GM13976 (cell line): ENCODE measurements around the gene RBM11.
"Not testable (repeated sequence)": the region's sequence is repeated elsewhere in the genome, so short reads cannot be mapped to it uniquely, and the experiment has no call there.

ENCODE experiments used
- DNase-seq: peaks from one replicate; pipeline ENCODE4 v3.0.0; 2012; ENCODE audit warnings: low spot score
- in situ Hi-C: fragments of 300-500 bp; cut with MboI; formaldehyde crosslinking; loops from one replicate; pipeline ENCODE4 v1.12.0; 2022; ENCODE audit warnings: low sequenced_read_pairs, mixed read lengths, inconsistent platforms; ENCODE audit not compliant: unreplicated experiment
- TF ChIP-seq, protein P1 (sequence below): IDR thresholded peaks from 2 replicates; pipeline ENCODE4 v1.5.1; 2012; ENCODE audit warnings: borderline replicate concordance, mild to moderate bottlenecking; ENCODE audit not compliant: insufficient read depth; ENCODE audit errors: extremely low read depth, missing control alignments, control extremely low read depth

The RBM11 gene

GRCh38 chr21:14215971-14216641, at the start of gene RBM11:
RBM11 (plus strand) TSS chr21:14216157; CDS start chr21:14216187, 30 bp downstream.
- in situ Hi-C loops: no loop called here
- DNase-seq: peak; percentile 80
- TF ChIP-seq, protein P1, sequence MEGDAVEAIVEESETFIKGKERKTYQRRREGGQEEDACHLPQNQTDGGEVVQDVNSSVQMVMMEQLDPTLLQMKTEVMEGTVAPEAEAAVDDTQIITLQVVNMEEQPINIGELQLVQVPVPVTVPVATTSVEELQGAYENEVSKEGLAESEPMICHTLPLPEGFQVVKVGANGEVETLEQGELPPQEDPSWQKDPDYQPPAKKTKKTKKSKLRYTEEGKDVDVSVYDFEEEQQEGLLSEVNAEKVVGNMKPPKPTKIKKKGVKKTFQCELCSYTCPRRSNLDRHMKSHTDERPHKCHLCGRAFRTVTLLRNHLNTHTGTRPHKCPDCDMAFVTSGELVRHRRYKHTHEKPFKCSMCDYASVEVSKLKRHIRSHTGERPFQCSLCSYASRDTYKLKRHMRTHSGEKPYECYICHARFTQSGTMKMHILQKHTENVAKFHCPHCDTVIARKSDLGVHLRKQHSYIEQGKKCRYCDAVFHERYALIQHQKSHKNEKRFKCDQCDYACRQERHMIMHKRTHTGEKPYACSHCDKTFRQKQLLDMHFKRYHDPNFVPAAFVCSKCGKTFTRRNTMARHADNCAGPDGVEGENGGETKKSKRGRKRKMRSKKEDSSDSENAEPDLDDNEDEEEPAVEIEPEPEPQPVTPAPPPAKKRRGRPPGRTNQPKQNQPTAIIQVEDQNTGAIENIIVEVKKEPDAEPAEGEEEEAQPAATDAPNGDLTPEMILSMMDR: no peak

DNA sequence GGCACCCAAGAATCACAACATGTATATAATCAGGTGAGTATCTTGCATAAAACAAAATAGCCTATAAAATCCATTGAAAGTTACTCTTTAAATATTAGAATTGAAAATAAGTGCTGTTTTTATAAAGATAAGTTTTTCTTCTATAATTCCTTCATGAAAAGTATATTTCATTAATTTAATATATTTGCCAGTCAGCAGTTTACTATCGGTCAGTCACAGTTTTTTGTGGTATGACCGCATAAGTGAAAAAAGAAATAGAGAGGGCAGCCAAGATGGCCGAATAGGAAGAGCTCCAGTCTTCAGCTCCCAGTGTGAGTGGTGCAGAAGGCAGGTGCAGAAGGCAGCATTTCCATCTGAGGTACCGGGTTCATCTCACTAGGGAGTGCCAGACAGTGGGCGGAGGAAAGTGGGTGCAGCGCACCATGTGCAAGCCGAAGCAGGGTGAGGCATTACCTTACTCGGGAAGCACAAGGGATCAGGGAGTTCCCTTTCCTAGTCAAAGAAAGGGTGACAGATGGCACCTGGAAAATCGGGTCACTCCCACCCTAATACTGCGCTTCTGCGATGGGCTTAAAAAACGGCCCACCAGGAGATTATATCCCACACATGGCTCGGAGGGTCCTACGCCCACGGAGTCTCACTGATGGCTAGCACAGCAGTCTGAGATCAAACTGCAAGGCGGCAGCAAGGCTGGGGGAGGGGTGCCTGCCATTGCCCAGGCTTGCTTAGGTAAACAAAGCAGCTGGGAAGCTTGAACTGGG, 49.3 kb upstream of the RBM11 start:
- in situ Hi-C loops: not testable (repeated sequence)

DNA sequence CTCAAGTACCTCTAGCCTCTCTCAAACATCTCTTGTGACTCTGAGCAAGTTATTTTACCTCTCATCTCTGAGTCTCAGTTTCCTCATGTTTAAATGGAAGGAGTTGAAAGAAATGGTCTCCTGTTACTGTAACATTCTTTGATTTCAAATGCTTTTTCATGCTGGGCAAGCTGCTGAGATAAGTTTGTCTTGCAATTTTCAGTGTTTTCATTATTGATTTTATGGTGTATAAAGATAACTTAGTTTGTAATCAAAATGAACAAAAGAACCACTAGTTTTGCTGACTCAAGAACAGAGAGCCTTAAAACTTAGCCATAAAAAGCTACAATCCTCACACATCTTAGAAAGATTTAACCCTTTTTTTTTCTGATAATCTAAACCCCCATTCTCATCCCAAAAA, 9.7 kb upstream of the RBM11 start:
- in situ Hi-C loops: no loop called here
- no peak for DNase-seq
- TF ChIP-seq, protein P1: no peak

More for the DNA sequence above, 49.3 kb upstream of the RBM11 start:
- DNase-seq: not testable (repeated sequence)

- no peak for DNase-seq
- in situ Hi-C loops: no loop called here
- TF ChIP-seq, protein P1: no peak
These were observed 5.2 kb upstream of the RBM11 start, which contains the start of gene LIPI for GRCh38 chr21:14210738-14211137. LIPI (minus strand) TSS chr21:14210955; CDS start chr21:14210845, 110 bp downstream.

- in situ Hi-C loops: no loop called here
- no peak for DNase-seq
These were observed 2.8 kb upstream of the RBM11 start for GRCh38 chr21:14213164-14213563.

GRCh38 chr21:14223365-14223764, 7.4 kb downstream of the RBM11 start:
- DNase-seq: no peak
- in situ Hi-C loops: no loop called here
- TF ChIP-seq, protein P1: no peak

More at GRCh38 chr21:14213164-14213563, 2.8 kb upstream of the RBM11 start:
- TF ChIP-seq, protein P1: no peak

DNA sequence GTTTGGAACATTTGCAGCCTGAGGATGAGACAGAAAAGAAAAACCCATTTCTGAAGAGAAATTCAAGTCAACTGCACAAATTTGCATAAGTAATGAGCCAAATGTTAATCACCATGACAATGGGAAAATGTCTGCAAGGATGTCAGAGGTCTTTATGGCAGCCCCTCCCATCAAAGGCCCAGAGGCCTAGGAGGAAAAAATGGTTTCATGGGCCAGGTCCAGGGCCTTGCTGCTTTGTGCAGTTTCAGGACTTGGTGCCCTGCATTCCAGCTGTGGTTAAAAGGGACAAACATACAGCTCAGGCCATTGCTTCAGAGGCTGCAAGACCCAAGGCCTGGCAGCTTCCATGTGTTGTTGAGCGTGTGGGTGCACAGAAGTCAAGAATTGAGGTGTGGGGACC, 13.4 kb downstream of the RBM11 start:
- no peak for DNase-seq
- in situ Hi-C loops: no loop called here
- TF ChIP-seq, protein P1: no peak
